AG09319 (cell line): ENCODE data around the gene TXNRD1.

ENCODE experiments used
- DNase-seq: peaks from one replicate; pipeline ENCODE4 v3.0.0-alpha.2; 2010; ENCODE audit warnings: low read depth; ENCODE audit errors: extremely low read depth
- TF ChIP-seq, protein P1 (sequence below): IDR thresholded peaks from 2 replicates; pipeline ENCODE4 v1.5.1; 2011; ENCODE audit warnings: low read depth, mild to moderate bottlenecking, inconsistent platforms, low read length, moderate library complexity

The TXNRD1 gene

DNA sequence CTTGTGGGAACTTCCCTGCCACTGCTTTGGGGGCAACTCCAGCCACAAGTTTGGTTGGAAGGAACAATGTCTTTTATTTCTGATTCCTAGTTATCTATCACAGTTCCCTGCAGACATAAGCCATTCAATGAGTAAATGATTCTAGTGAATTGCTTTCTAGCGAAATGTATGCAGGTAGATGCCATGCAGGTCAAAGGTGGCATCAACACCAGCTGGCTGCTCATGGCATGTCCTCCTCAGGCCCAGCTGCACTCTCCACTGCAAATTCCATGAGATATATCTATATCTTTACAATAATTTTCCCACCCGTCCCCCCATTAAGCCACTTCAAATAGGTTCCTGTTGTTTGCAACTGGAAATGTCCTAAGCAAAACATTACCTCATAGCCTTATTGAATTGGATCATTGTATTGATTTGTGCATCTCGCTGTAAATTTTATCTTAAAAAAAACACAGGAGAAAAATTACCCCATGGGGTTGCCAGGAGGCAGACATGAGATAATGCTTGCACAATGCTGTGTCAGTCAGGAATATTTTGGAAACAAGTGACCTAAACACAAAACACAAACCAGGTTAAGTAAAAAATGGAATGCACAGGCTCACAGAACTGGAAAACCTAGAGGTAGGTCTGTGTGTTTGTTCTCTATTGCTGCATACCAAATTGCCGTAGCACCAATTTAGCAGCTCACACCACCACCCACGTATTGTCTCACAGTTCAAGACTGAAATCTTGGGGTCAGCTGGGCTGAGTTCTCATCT, 32.8 kb upstream of the TXNRD1 start:
- TF ChIP-seq, protein P1, sequence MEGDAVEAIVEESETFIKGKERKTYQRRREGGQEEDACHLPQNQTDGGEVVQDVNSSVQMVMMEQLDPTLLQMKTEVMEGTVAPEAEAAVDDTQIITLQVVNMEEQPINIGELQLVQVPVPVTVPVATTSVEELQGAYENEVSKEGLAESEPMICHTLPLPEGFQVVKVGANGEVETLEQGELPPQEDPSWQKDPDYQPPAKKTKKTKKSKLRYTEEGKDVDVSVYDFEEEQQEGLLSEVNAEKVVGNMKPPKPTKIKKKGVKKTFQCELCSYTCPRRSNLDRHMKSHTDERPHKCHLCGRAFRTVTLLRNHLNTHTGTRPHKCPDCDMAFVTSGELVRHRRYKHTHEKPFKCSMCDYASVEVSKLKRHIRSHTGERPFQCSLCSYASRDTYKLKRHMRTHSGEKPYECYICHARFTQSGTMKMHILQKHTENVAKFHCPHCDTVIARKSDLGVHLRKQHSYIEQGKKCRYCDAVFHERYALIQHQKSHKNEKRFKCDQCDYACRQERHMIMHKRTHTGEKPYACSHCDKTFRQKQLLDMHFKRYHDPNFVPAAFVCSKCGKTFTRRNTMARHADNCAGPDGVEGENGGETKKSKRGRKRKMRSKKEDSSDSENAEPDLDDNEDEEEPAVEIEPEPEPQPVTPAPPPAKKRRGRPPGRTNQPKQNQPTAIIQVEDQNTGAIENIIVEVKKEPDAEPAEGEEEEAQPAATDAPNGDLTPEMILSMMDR = no peak

DNA sequence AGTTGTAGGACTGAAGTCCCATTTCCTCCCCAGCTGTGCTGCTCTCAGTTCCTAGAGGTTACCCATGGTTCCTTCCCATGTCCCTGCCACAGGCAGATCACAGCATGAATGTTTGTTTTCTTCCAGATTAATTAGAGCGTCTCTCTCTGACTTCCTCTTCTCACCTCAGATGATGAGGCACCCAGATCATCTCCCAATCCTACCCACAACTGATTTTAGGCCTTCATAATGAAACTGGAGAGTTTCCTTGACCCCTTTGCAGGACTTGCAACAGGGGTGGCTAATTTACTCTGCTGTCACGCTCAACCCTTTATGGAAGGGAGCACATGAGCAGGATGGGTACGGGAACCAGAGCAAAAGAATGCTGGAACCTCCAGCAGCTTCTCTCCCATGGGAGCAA, 32.1 kb upstream of the TXNRD1 start:
- TF ChIP-seq, protein P1 = no peak
- DNase-seq = no peak

More for the DNA sequence above, 32.8 kb upstream of the TXNRD1 start:
- DNase-seq = no peak

DNA sequence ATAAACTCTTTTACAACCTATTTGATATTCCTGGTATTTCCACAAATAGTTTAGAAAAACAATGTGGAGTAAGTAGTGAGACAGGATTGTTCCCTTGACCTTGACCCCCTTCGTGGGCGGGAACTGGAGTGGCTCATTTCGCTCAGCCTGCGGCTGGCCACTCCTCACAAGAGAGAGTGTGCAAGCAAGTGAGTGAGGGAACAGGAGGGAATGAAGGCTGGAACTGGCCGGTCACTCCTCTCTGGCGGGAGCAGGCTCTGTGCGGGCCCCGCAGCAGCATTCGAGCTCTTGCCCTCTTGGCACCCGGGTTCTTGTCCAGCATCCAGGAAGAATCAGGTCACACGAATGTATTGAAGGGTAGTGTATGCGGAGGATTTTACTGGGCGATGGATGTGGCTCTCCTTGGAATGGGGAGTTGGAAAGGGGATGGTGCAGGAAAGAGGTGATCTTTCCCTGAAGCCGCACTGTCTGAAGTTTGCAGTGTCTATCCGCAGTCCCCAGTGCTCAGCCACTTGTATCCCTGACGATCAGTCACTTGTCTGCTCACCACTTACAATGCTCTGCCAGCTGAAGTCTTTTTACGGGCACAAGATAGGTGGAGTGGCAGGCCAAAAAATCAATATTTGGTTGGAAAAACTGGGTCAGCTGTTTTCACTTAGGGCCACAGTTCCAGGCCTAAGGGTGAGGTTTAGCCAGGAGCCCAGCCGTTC, 28.0 kb upstream of the TXNRD1 start:
- TF ChIP-seq, protein P1 = no peak
- no peak for DNase-seq

DNA sequence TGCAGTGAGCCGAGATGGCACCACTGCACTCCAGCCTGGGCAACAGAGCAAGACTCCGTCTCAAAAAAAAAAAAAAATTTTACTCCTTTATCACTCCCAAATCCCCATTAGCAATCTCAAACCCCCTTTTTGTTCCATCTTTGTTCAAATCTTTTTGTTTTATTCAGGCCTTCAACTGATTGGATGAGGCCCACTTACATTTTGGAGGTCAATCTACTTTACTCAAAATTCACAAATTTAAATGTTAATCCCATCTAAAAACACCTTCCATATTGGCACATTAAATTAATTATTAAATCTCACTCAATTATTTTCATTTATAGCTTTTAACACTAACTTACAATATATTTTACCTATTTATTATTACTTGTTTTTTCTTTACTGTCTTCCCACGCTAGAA, 27.0 kb upstream of the TXNRD1 start:
- no peak for DNase-seq
- TF ChIP-seq, protein P1 = no peak

DNA sequence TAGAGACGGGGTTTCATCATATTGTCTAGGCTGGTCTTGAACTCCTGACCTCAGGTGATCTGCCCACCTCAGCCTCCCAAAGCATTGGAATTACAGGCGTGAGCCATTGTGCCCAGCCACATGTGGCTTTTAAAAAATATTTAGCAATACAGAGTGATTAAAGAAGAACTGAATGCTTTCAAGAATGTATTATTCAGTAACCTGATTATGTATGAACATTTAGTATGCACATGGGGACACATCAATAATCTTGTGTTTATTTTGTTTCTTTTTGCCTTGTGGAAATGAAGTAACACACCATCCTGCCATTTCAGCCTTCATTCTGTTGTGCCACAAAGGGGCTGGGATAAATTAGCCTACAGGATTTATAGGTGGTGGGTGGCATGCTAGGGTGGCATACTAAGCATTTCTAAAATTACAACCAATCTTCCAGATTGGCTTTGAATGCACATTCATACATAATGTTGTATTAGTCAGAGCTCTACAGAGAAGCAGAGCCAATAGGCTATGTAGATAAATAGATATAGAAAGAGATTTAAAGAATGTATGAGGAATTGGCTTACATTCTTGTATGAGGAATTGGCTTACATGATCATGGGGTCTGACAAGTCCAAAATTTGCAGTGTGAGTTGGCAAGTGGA, 25.5 kb upstream of the TXNRD1 start:
- TF ChIP-seq, protein P1 = no peak
- peak; percentile 47 for DNase-seq

DNA sequence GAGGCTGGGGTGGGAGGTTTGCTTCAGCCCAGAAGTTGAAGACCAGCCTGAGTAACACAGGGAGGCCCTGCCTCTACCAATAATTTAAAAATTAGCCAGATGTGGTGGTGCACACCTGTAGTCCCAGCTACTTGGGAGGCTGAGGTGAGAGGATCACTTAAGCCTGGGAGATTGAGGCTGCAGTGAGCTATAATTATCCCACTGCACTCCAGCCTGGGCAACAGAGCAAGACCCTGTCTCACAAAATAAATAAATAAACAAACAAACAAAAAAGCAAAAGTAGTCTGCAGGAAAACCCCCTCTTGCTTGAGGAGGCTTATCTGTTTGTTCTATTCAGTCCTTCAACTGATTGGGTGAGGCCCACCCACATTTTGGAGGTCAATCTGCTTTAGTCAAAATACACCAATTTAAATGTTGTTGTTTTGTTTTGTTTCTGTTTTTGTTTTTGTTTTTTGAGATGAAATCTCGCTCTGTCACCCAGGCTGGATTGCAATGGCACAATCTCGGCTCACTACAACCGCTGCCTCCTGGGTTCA, 24.9 kb upstream of the TXNRD1 start:
- no peak for DNase-seq
- TF ChIP-seq, protein P1 = no peak
